Esophagus squamous epithelium (tissue), 5 donors: ENCODE data around the gene NEK1. TPM values are rescaled to one million over a fixed set of nuclear protein-coding genes. Genes with fewer than 3 reads are reported as not detected.

Source experiments
- DNase-seq: peaks from one replicate; lab custom pipeline; 2025; lab: John Stamatoyannopoulos, UW
- H3K27ac ChIP-seq, 4 donors: fragments of 200-600 bp; sonication (generic); one replicate each; pipeline ENCODE4 v1.5.1; 2016 to 2019; ENCODE audit warnings: mild to moderate bottlenecking in 1 of 4
- H3K27me3 ChIP-seq, 4 donors: fragments of 200-600 bp; sonication (generic); 1 replicate in 3 of 4; 2 replicates in 1 of 4; pipeline versions ENCODE4 v1.5.1 to v1.6.0; 2017 to 2021; ENCODE audit warnings: antibody characterized with exemption in 1 of 4
- H3K36me3 ChIP-seq, 3 donors: fragments of 200-600 bp; sonication (generic); one replicate each; pipeline ENCODE4 v1.5.1; 2016 to 2019
- H3K4me1 ChIP-seq, 3 donors: fragments of 200-600 bp; sonication (generic); one replicate each; pipeline ENCODE4 v1.5.1; 2017 to 2019
- H3K4me3 ChIP-seq, 4 donors: fragments of 200-600 bp; sonication (generic); 1 replicate in 3 of 4; 2 replicates in 1 of 4; pipeline ENCODE4 v1.5.1; 2016 to 2019; ENCODE audit warnings: mild to moderate bottlenecking in 2 of 4, moderate library complexity in 1 of 4
- H3K9me3 ChIP-seq, 3 donors: fragments of 200-600 bp; sonication (generic); one replicate each; pipeline ENCODE4 v1.5.1; 2016 to 2019
- CTCF ChIP-seq, 6 experiments: fragments of 450-650 bp in 4 of 6; fragments of 200-600 bp in 2 of 6; sonication (generic) in 2 of 6; IDR thresholded peaks; one replicate each; pipeline ENCODE4 v1.5.1; 2016 to 2019; ENCODE audit warnings: antibody characterized with exemption in 6 of 6, mild to moderate bottlenecking in 4 of 6, moderate library complexity in 4 of 6
- POLR2A ChIP-seq, 4 donors: fragments of 450-650 bp; IDR thresholded peaks; one replicate each; pipeline ENCODE4 v1.6.1; 2017; ENCODE audit warnings: antibody characterized with exemption in 4 of 4, mild to moderate bottlenecking in 4 of 4, moderate library complexity in 3 of 4
- WGBS, 2 donors: methylation state at CpG; one replicate each; pipeline ENCODE4 v1.1.5; 2018; 5-methylcytosine and 5-hydroxymethylcytosine counted together
- intact Hi-C: fragments of 100-400 bp; cut with DNase I; formaldehyde crosslinking; loops from one replicate; pipeline ENCODE4 v1.15.0; 2022
- total RNA-seq, 4 donors: library from RNA; depleted of rRNA; stranded (reverse); fragments of >200 nt; gene quantifications; one replicate each; pipeline ENCODE4 v1.1.0, GENCODE V29; 2016
- donor health status: DM: yes; HTN: yes; CAD: no.

The NEK1 gene
- total RNA-seq, 4 donors from 2014 or later = 3.8 to 12.0 (median 7.5) TPM

GRCh38 chr4:169372791-169373190 lies 239.6 kb downstream of the NEK1 start:
- no peaks in the 10 kb centered on the region for H3K27me3 ChIP-seq
- DNase-seq = no peak
- peaks cover 0 to 27% (median 16%) of the 10 kb centered on the region in 3 donors for H3K9me3 ChIP-seq
- H3K36me3 ChIP-seq = no peaks in the 10 kb centered on the region
- no peak overlapping the region for H3K27ac ChIP-seq
- intact Hi-C loops = no loop called here
- no peak for TF ChIP-seq POLR2A (IDR thresholded peaks at IDR 0.05)
- TF ChIP-seq CTCF (IDR thresholded peaks at IDR 0.05) = no peak
- H3K4me3 ChIP-seq = no peak overlapping the region
- 86 to 92% methylated on average over 2 of the region's 2 CpGs for WGBS, 2 donors
- H3K4me1 ChIP-seq = no peaks in the 10 kb centered on the region

GRCh38 chr4:169369634-169370033 lies 242.7 kb downstream of the NEK1 start:
- intact Hi-C loops = no loop called here
- Histone ChIP-seq H3K27ac (no peak overlapping the region), H3K9me3 (no peaks in the 10 kb centered on the region), H3K36me3 (no peaks in the 10 kb centered on the region), H3K4me1 (no peaks in the 10 kb centered on the region), H3K27me3 (no peaks in the 10 kb centered on the region), H3K4me3 (no peak overlapping the region)
- 90 to 96% methylated on average over 6 of the region's 6 CpGs for WGBS, 2 donors
- no peak for DNase-seq
- no peak for TF ChIP-seq CTCF (IDR thresholded peaks at IDR 0.05)
- no peak for TF ChIP-seq POLR2A (IDR thresholded peaks at IDR 0.05)

GRCh38 chr4:169367826-169368225 lies 244.6 kb downstream of the NEK1 start:
- intact Hi-C loops = no loop called here

GRCh38 chr4:169366821-169367220 lies 245.6 kb downstream of the NEK1 start:
- Histone ChIP-seq H3K27ac (no peak overlapping the region), H3K4me1 (no peaks in the 10 kb centered on the region), H3K36me3 (no peaks in the 10 kb centered on the region), H3K4me3 (no peak overlapping the region), H3K9me3 (no peaks in the 10 kb centered on the region), H3K27me3 (no peaks in the 10 kb centered on the region)
- WGBS, 2 donors = 92 to 94% methylated on average over 5 of the region's 5 CpGs
- no peak for DNase-seq
- TF ChIP-seq CTCF (IDR thresholded peaks at IDR 0.05) (no peak), POLR2A (IDR thresholded peaks at IDR 0.05) (no peak)
- intact Hi-C loops = no loop called here

More at GRCh38 chr4:169367826-169368225, 244.6 kb downstream of the NEK1 start:
- Histone ChIP-seq H3K27me3 (no peaks in the 10 kb centered on the region), H3K4me3 (no peak overlapping the region), H3K36me3 (no peaks in the 10 kb centered on the region), H3K9me3 (no peaks in the 10 kb centered on the region), H3K27ac (no peak overlapping the region), H3K4me1 (no peaks in the 10 kb centered on the region)
- TF ChIP-seq POLR2A (IDR thresholded peaks at IDR 0.05) (no peak), CTCF (IDR thresholded peaks at IDR 0.05) (no peak)
- DNase-seq = no peak

GRCh38 chr4:169362607-169363006 lies 249.8 kb downstream of the NEK1 start:
- TF ChIP-seq POLR2A (IDR thresholded peaks at IDR 0.05) = no peak
- no peak for TF ChIP-seq CTCF (IDR thresholded peaks at IDR 0.05)
- DNase-seq = no peak
- intact Hi-C loops = no loop called here
- 58 to 59% methylated on average over 6 of the region's 6 CpGs for WGBS, 2 donors
- no peaks in the 10 kb centered on the region for H3K4me1 ChIP-seq
- H3K27me3 ChIP-seq = no peaks in the 10 kb centered on the region
- H3K4me3 ChIP-seq = no peak overlapping the region
- H3K36me3 ChIP-seq = no peaks in the 10 kb centered on the region
- H3K27ac ChIP-seq = no peak overlapping the region
- no peaks in the 10 kb centered on the region for H3K9me3 ChIP-seq
